Suprapubic skin (tissue), 3 donors: ENCODE results near the gene MDM4.

Experiments used
- CTCF ChIP-seq, 2 donors: fragments of 200-600 bp in 1 of 2; fragments of 450-650 bp in 1 of 2; sonication (generic) in 1 of 2; IDR thresholded peaks; one replicate each; pipeline ENCODE4 v1.5.1; 2016 to 2019; ENCODE audit warnings: antibody characterized with exemption in 2 of 2, mild to moderate bottlenecking in 1 of 2, moderate library complexity in 1 of 2
- EP300 ChIP-seq: sonication (generic); formaldehyde crosslinking; IDR thresholded peaks from one replicate; pipeline ENCODE4 v1.6.1; 2017; ENCODE audit warnings: antibody characterized with exemption
- POLR2A ChIP-seq, 2 donors: fragments of 450-650 bp; IDR thresholded peaks; one replicate each; pipeline ENCODE4 v1.6.1; 2017; ENCODE audit warnings: antibody characterized with exemption in 2 of 2, mild to moderate bottlenecking in 2 of 2, moderate library complexity in 2 of 2

GRCh38 chr1:204495777-204496176, 20.4 kb upstream of the MDM4 start:
- no peak for TF ChIP-seq CTCF (IDR thresholded peaks at IDR 0.05)
- TF ChIP-seq POLR2A (IDR thresholded peaks at IDR 0.05): no peak
- TF ChIP-seq EP300: no peak
